Astrocyte (in vitro differentiated cells and primary cell): Measurements from ENCODE around the gene DNAJC30. TPM values are rescaled to one million over a fixed set of nuclear protein-coding genes. Genes with fewer than 3 reads are reported as not detected.

Source experiments
- DNase-seq: peaks from one replicate; pipeline ENCODE4 v3.0.0-alpha.2; 2010; ENCODE audit warnings: low read depth
- FAIRE-seq: peaks from 2 replicates; lab custom pipeline; 2011; peaks lifted over from hg19 to GRCh38; lab: Jason Lieb, UNC
- H2AFZ ChIP-seq: 2 replicates; pipeline ENCODE4 v1.6.0; 2012; ENCODE audit warnings: low read depth, low read length, inconsistent platforms
- H3K27ac ChIP-seq: 2 replicates; pipeline ENCODE4 v1.5.1; 2011; ENCODE audit warnings: low read depth, low read length, inconsistent platforms
- H3K27me3 ChIP-seq: 2 replicates; pipeline ENCODE4 v1.6.0; 2011; ENCODE audit warnings: low read length, inconsistent platforms; ENCODE audit not compliant: insufficient read depth
- H3K36me3 ChIP-seq: 2 replicates; pipeline ENCODE4 v1.5.1; 2011; ENCODE audit warnings: low read length, inconsistent platforms; ENCODE audit not compliant: insufficient read depth
- H3K4me1 ChIP-seq: 2 replicates; pipeline ENCODE4 v1.5.1; 2011; ENCODE audit warnings: low read length, inconsistent platforms; ENCODE audit not compliant: insufficient read depth
- H3K4me2 ChIP-seq: 2 replicates; pipeline ENCODE4 v1.6.0; 2012; ENCODE audit warnings: low read length, inconsistent platforms
- H3K4me3 ChIP-seq: 2 replicates; pipeline ENCODE4 v1.5.1; 2011; ENCODE audit warnings: low read depth, mild to moderate bottlenecking, low read length, inconsistent platforms; ENCODE audit not compliant: insufficient read depth
- H3K79me2 ChIP-seq: 2 replicates; pipeline ENCODE4 v1.6.0; 2012; ENCODE audit warnings: mild to moderate bottlenecking, low read length, inconsistent platforms; ENCODE audit not compliant: insufficient read depth
- H3K9ac ChIP-seq: 2 replicates; pipeline ENCODE4 v1.6.0; 2012; ENCODE audit warnings: mild to moderate bottlenecking, low read length, inconsistent platforms
- H3K9me3 ChIP-seq: 2 replicates; pipeline ENCODE4 v1.5.1; 2012; ENCODE audit warnings: low read depth, mild to moderate bottlenecking, low read length, inconsistent platforms; ENCODE audit not compliant: insufficient read depth
- H4K20me1 ChIP-seq: 2 replicates; pipeline ENCODE4 v1.6.0; 2012; ENCODE audit warnings: low read length, inconsistent platforms; ENCODE audit not compliant: insufficient read depth
- H3K27ac Mint-ChIP-seq: one replicate; pipeline ENCODE4 v1.8.0; 2021; ENCODE audit warnings: mild to moderate bottlenecking, mixed read lengths; ENCODE audit not compliant: unreplicated experiment
- H3K27me3 Mint-ChIP-seq: one replicate; pipeline ENCODE4 v1.8.0; 2021; ENCODE audit warnings: low read depth, mixed read lengths; ENCODE audit not compliant: unreplicated experiment
- H3K36me3 Mint-ChIP-seq: one replicate; pipeline ENCODE4 v1.8.0; 2021; ENCODE audit warnings: low read depth, mixed read lengths; ENCODE audit not compliant: unreplicated experiment
- H3K4me1 Mint-ChIP-seq: one replicate; pipeline ENCODE4 v1.8.0; 2021; ENCODE audit warnings: low read depth, mixed read lengths; ENCODE audit not compliant: unreplicated experiment
- H3K4me3 Mint-ChIP-seq: one replicate; pipeline ENCODE4 v1.8.0; 2021; ENCODE audit warnings: mild to moderate bottlenecking, moderate library complexity, mixed read lengths; ENCODE audit not compliant: unreplicated experiment
- H3K9me3 Mint-ChIP-seq: one replicate; pipeline ENCODE4 v1.8.0; 2021; ENCODE audit warnings: mild to moderate bottlenecking, mixed read lengths; ENCODE audit not compliant: unreplicated experiment
- EZH2 ChIP-seq: IDR thresholded peaks from 2 replicates; pipeline ENCODE4 v1.6.1; 2012; ENCODE audit warnings: mild to moderate bottlenecking, low read length, inconsistent platforms; ENCODE audit not compliant: insufficient read depth
- total RNA-seq: library from RNA; stranded (reverse); gene quantifications from 2 replicates; pipeline ENCODE4 v1.2.1, GENCODE V29; 2021
- TF ChIP-seq, protein P1 (sequence below): IDR thresholded peaks from 2 replicates; pipeline ENCODE4 v1.5.1; 2011; ENCODE audit warnings: low read depth, mild to moderate bottlenecking, inconsistent platforms, low read length, moderate library complexity; ENCODE audit not compliant: insufficient read depth

Gene DNAJC30
- total RNA-seq, 1 donor from 2014 or later: 11.0 TPM

DNA sequence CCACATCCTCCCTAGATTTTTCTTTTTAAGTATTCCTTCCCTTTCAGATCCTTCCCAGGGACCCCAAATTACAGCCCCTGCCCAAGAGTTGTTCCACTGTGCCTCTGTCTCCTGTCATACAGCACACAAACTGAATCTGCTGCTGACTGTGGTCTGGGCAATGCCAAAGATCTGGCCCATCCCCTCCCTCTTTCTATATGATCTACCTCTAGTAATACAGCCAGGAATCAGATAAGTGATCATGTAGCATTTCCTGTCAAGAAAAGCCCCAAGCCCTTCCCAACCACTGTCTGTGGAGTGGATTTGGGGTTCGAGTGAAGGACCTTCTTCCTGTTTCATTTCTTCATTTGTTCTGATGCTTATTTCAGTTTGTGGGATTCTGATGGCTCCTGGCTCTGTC lies 29.5 kb upstream of the DNAJC30 start:
- Histone ChIP-seq H2AFZ (no peak overlapping the region), H3K27ac (no peak overlapping the region), H3K4me1 (peaks cover 40% of the 10 kb centered on the region), H3K36me3 (peaks cover 16% of the 10 kb centered on the region), H4K20me1 (peaks cover 91% of the 10 kb centered on the region), H3K4me3 (no peak overlapping the region), H3K9me3 (no peaks in the 10 kb centered on the region), H3K27me3 (no peaks in the 10 kb centered on the region), H3K4me2 (no peak overlapping the region), H3K79me2 (peaks cover 96% of the 10 kb centered on the region), H3K9ac (peak overlapping the region; percentile 20)
- Mint-ChIP-seq H3K9me3 (no peaks in the 10 kb centered on the region), H3K36me3 (peaks cover 5% of the 10 kb centered on the region), H3K4me3 (no peak overlapping the region), H3K4me1 (peaks cover 16% of the 10 kb centered on the region), H3K27me3 (no peaks in the 10 kb centered on the region), H3K27ac (peak overlapping the region; percentile 72)
- TF ChIP-seq EZH2: no peak
- TF ChIP-seq, protein P1, sequence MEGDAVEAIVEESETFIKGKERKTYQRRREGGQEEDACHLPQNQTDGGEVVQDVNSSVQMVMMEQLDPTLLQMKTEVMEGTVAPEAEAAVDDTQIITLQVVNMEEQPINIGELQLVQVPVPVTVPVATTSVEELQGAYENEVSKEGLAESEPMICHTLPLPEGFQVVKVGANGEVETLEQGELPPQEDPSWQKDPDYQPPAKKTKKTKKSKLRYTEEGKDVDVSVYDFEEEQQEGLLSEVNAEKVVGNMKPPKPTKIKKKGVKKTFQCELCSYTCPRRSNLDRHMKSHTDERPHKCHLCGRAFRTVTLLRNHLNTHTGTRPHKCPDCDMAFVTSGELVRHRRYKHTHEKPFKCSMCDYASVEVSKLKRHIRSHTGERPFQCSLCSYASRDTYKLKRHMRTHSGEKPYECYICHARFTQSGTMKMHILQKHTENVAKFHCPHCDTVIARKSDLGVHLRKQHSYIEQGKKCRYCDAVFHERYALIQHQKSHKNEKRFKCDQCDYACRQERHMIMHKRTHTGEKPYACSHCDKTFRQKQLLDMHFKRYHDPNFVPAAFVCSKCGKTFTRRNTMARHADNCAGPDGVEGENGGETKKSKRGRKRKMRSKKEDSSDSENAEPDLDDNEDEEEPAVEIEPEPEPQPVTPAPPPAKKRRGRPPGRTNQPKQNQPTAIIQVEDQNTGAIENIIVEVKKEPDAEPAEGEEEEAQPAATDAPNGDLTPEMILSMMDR: no peak
- FAIRE-seq (no peak), DNase-seq (no peak)

DNA sequence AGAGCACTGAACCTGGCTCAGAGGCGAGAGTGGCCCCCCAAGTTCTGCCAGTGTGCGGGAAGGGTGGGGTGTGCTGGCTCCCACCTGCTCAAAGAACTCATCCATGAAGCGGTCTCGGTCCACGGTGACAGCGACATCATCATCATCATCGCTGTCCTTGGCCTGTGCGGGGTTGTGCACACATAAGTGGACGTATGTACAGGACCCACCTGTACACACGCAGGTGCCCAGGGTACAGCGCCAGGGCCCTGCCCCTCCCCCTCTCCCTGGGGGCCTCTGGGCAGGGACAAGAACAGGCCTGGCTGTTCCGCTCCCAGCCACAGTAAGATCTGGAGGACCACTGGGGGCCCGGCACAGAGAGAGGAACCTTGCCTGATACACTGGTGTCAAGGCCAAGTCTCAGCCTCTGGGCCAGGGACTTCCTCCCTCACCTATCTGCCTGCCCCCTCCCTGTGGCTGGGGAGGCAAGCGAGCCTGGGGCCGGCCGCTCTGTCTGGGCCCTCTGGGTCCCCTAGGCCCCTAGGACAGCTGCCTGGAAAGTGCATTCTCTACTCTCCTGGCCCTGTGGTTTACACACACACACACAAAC lies 25.8 kb upstream of the DNAJC30 start:
- H3K27ac ChIP-seq: no peak overlapping the region
- Mint-ChIP-seq H3K36me3 (peaks cover 12% of the 10 kb centered on the region), H3K4me1 (peaks cover 11% of the 10 kb centered on the region), H3K9me3 (no peaks in the 10 kb centered on the region), H3K4me3 (no peak overlapping the region), H3K27ac (no peak overlapping the region), H3K27me3 (no peaks in the 10 kb centered on the region)
- H2AFZ ChIP-seq: no peak overlapping the region
- H3K4me2 ChIP-seq: no peak overlapping the region
- no peak for TF ChIP-seq EZH2
- TF ChIP-seq, protein P1: no peak
- peaks cover 85% of the 10 kb centered on the region for H4K20me1 ChIP-seq
- DNase-seq (no peak), FAIRE-seq (no peak)
- peaks cover 78% of the 10 kb centered on the region for H3K79me2 ChIP-seq
- H3K9me3 ChIP-seq: no peaks in the 10 kb centered on the region
- no peak overlapping the region for H3K4me3 ChIP-seq
- no peak overlapping the region for H3K9ac ChIP-seq
- peaks cover 14% of the 10 kb centered on the region for H3K36me3 ChIP-seq
- peaks cover 45% of the 10 kb centered on the region for H3K4me1 ChIP-seq
- H3K27me3 ChIP-seq: no peaks in the 10 kb centered on the region

DNA sequence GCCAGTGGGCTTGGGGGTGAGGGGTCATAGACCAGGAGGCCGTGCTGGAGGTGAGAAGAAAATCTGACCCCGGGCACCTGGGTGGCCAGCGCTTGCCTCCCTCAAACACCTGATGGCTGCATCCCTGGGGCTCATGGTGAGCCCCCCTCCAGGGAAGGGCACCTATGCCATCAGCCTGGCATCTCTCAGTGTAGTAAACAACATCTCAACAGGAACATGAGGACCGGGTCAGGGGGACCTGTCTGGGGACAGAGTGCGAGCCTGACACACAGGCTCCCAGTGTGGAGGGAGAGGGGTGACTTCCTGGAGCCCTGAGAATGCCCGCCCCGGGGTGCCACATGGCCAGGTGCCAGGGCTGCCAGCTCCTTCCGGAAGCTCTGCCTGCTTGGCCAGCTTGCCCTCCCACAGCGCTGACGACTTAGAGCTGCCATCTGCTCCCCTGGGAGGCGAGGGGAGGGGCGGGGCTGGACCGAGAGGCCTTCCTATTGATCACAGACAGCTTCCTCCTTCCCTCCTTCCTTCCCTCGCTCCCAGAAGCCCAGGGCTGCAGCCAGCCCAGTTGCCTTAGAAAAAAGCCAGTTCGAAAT lies 23.9 kb upstream of the DNAJC30 start:
- H3K9me3 ChIP-seq: no peaks in the 10 kb centered on the region
- FAIRE-seq (no peak), DNase-seq (no peak)
- H4K20me1 ChIP-seq: peaks cover 81% of the 10 kb centered on the region
- H3K36me3 ChIP-seq: peaks cover 9% of the 10 kb centered on the region
- peak overlapping the region; percentile 87 for H3K27ac ChIP-seq
- Mint-ChIP-seq H3K4me3 (no peak overlapping the region), H3K9me3 (no peaks in the 10 kb centered on the region), H3K4me1 (peaks cover 11% of the 10 kb centered on the region), H3K27ac (no peak overlapping the region), H3K27me3 (no peaks in the 10 kb centered on the region), H3K36me3 (peaks cover 12% of the 10 kb centered on the region)
- H3K9ac ChIP-seq: peak overlapping the region; percentile 76
- H3K4me1 ChIP-seq: peaks cover 47% of the 10 kb centered on the region
- no peak overlapping the region for H3K4me3 ChIP-seq
- H2AFZ ChIP-seq: no peak overlapping the region
- H3K27me3 ChIP-seq: no peaks in the 10 kb centered on the region
- peak overlapping the region; percentile 62 for H3K4me2 ChIP-seq
- H3K79me2 ChIP-seq: peaks cover 66% of the 10 kb centered on the region
- no peak for TF ChIP-seq EZH2
- TF ChIP-seq, protein P1: no peak
